ENCODE measurements around the gene KLK7.

KLK7 gene

GRCh38 chr19:50933640-50934039 lies 50.1 kb downstream of the KLK7 start:
- TF ChIP-seq L3MBTL2 (conservative IDR thresholded peaks at IDR 0.05) (no peak), LEF1 (IDR thresholded peaks at IDR 0.05; ENCODE audit: borderline replicate concordance) (no peak)
- ChIA-PET POLR2A (no interaction called here), CTCF (no interaction called here)
- no peak for DNase-seq (ENCODE audit: extremely low spot score)

- CTCF ChIA-PET: no interaction called here
- TF ChIP-seq FOXK2 (IDR thresholded peaks at IDR 0.05): no peak
- TF ChIP-seq L3MBTL2 (conservative IDR thresholded peaks at IDR 0.05): no peak
- TF ChIP-seq SP1 (IDR thresholded peaks at IDR 0.05): no peak
- no peak for TF ChIP-seq SUZ12 (IDR thresholded peaks at IDR 0.05)
- TF ChIP-seq FOXM1 (IDR thresholded peaks at IDR 0.05; ENCODE audit: borderline replicate concordance): no peak
- no peak for TF ChIP-seq PKNOX1 (IDR thresholded peaks at IDR 0.05)
- TF ChIP-seq LEF1 (IDR thresholded peaks at IDR 0.05; ENCODE audit: borderline replicate concordance): no peak
- TF ChIP-seq NFRKB (IDR thresholded peaks at IDR 0.05): no peak
- TF ChIP-seq ZNF384 (IDR thresholded peaks at IDR 0.05): no peak
- no peak for TF ChIP-seq HDGF (IDR thresholded peaks at IDR 0.05; ENCODE audit: borderline replicate concordance)
- no peak for TF ChIP-seq FOXA1 (IDR thresholded peaks at IDR 0.05)
- TF ChIP-seq CTBP1 (IDR thresholded peaks at IDR 0.05; ENCODE audit: borderline replicate concordance): no peak
- no peak for TF ChIP-seq TARDBP (IDR thresholded peaks at IDR 0.05)
- no peak for TF ChIP-seq ELF4 (IDR thresholded peaks at IDR 0.05)
- POLR2A ChIA-PET: no interaction called here
- DNase-seq (ENCODE audit: extremely low spot score): no peak
These were observed 51.0 kb downstream of the KLK7 start for GRCh38 chr19:50932690-50933083.

GRCh38 chr19:50932018-50932689 lies 51.6 kb downstream of the KLK7 start:
- ChIA-PET POLR2A (no interaction called here), CTCF (interaction anchor here (0.8 kb wide), 1 partner anchor 84 kb away, joined by 3 read pairs; no protein-coding TSS in a partner anchor)
- no peak for TF ChIP-seq ARNT (IDR thresholded peaks at IDR 0.05)
- no peak for TF ChIP-seq LEF1 (IDR thresholded peaks at IDR 0.05; ENCODE audit: borderline replicate concordance)
- TF ChIP-seq ELF4 (IDR thresholded peaks at IDR 0.05): no peak
- no peak for TF ChIP-seq HDGF (IDR thresholded peaks at IDR 0.05; ENCODE audit: borderline replicate concordance)
- no peak for TF ChIP-seq FOXA1 (IDR thresholded peaks at IDR 0.05)
- no peak for TF ChIP-seq PKNOX1 (IDR thresholded peaks at IDR 0.05)
- TF ChIP-seq FOXK2 (IDR thresholded peaks at IDR 0.05): no peak
- TF ChIP-seq BHLHE40 (IDR thresholded peaks at IDR 0.05; ENCODE audit: borderline replicate concordance): no peak
- no peak for TF ChIP-seq L3MBTL2 (conservative IDR thresholded peaks at IDR 0.05)
- TF ChIP-seq SUZ12 (IDR thresholded peaks at IDR 0.05): no peak
- no peak for TF ChIP-seq CTBP1 (IDR thresholded peaks at IDR 0.05; ENCODE audit: borderline replicate concordance)
- no peak for TF ChIP-seq ZNF384 (IDR thresholded peaks at IDR 0.05)
- TF ChIP-seq SP1 (IDR thresholded peaks at IDR 0.05): no peak
- no peak for TF ChIP-seq TARDBP (IDR thresholded peaks at IDR 0.05)
- no peak for TF ChIP-seq NFRKB (IDR thresholded peaks at IDR 0.05)
- no peak for DNase-seq (ENCODE audit: extremely low spot score)

DNA sequence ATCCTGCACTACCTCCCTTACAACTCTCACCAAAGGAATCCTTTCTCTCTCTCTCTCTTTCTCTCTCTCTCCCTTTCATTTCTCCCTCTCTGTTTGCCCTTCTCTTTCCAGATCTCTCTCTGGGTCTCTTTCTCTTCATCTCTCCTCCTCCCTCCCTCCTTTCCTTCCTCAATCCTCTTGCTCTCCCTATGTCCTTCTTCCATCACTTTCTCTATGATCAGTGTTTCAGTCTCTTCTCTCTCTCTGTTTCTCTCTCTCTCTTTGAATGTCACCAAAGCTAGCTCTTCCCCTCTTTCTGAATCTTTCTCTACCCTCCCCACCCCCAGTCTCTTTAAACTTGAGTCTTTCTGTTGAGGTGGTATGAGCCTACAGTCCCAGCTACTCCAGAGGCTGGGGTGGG lies 52.7 kb downstream of the KLK7 start:
- no peak for DNase-seq (ENCODE audit: extremely low spot score)
- ChIA-PET POLR2A (no interaction called here), CTCF (interaction anchor here (1.1 kb wide), 1 partner anchor 90 kb away, joined by 3 read pairs; no protein-coding TSS in a partner anchor)
- TF ChIP-seq SP1 (IDR thresholded peaks at IDR 0.05) (no peak), HDGF (IDR thresholded peaks at IDR 0.05; ENCODE audit: borderline replicate concordance) (no peak), CTBP1 (IDR thresholded peaks at IDR 0.05; ENCODE audit: borderline replicate concordance) (no peak), SUZ12 (IDR thresholded peaks at IDR 0.05) (no peak), L3MBTL2 (conservative IDR thresholded peaks at IDR 0.05) (no peak), TARDBP (IDR thresholded peaks at IDR 0.05) (no peak), LEF1 (IDR thresholded peaks at IDR 0.05; ENCODE audit: borderline replicate concordance) (no peak), NFRKB (IDR thresholded peaks at IDR 0.05) (no peak), ZNF384 (IDR thresholded peaks at IDR 0.05) (no peak), PKNOX1 (IDR thresholded peaks at IDR 0.05) (no peak), FOXM1 (IDR thresholded peaks at IDR 0.05; ENCODE audit: borderline replicate concordance) (no peak), ARNT (IDR thresholded peaks at IDR 0.05) (no peak), FOXK2 (IDR thresholded peaks at IDR 0.05) (no peak), ELF4 (IDR thresholded peaks at IDR 0.05) (no peak), FOXA1 (IDR thresholded peaks at IDR 0.05) (no peak)

- no peak for TF ChIP-seq FOXM1 (IDR thresholded peaks at IDR 0.05; ENCODE audit: borderline replicate concordance)
- no peak for DNase-seq (ENCODE audit: extremely low spot score)
- ChIA-PET CTCF (no interaction called here), POLR2A (no interaction called here)
These were observed 54.9 kb downstream of the KLK7 start for GRCh38 chr19:50928831-50929230.
